ENCODE data around the gene SRCAP. TPM values are rescaled to one million over a fixed set of nuclear protein-coding genes. Genes with fewer than 3 reads are reported as not detected.

The SRCAP gene
- total and polyA plus RNA-seq, 8 donors, result 1.2 to 70.1 (median 24.6) TPM

DNA sequence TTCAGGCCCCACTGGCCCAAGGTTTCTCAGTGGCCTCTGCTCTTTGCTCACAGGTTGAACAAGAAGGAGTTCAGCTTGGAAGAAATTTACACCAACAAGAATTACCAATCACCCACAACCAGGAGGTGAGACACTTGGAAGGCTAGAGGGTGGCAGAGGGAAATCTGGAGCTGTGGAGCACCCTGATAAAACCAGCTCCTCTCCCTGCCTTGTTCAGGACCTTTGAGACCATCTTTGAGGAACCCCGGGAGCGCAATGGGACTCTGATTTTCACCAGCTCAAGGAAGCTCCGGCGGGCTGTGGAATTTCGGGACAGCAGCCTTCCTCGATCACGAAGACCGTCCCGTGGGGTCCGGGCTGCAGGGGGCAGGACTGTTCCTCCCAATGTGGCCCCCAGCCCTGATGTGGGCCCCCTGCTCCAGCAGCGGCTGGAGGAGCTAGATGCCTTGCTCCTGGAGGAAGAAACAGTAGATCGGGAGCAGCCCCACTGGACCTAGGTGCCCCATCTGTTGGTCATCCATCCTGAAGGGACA lies 43.1 kb upstream of the SRCAP start:
- peak overlapping the region in 1 of 5 donors; percentile 98 for H3K27ac ChIP-seq
- peaks cover 31 to 54% (median 47%) of the 10 kb centered on the region in 4 donors for H3K4me1 ChIP-seq
- no peaks in the 10 kb centered on the region for H3K27me3 ChIP-seq
- peaks cover 38 to 53% (median 51%) of the 10 kb centered on the region in 4 donors for H3K36me3 ChIP-seq
- H3K4me3 ChIP-seq, result no peak overlapping the region
- H3K9me3 ChIP-seq, result no peaks in the 10 kb centered on the region
- TF ChIP-seq POLR2A (IDR thresholded peaks at IDR 0.05), result no peak
- no peak for TF ChIP-seq EP300 (IDR thresholded peaks at IDR 0.05)
- no peak for TF ChIP-seq POLR2AphosphoS5 (IDR thresholded peaks at IDR 0.05)
- TF ChIP-seq, protein P1, sequence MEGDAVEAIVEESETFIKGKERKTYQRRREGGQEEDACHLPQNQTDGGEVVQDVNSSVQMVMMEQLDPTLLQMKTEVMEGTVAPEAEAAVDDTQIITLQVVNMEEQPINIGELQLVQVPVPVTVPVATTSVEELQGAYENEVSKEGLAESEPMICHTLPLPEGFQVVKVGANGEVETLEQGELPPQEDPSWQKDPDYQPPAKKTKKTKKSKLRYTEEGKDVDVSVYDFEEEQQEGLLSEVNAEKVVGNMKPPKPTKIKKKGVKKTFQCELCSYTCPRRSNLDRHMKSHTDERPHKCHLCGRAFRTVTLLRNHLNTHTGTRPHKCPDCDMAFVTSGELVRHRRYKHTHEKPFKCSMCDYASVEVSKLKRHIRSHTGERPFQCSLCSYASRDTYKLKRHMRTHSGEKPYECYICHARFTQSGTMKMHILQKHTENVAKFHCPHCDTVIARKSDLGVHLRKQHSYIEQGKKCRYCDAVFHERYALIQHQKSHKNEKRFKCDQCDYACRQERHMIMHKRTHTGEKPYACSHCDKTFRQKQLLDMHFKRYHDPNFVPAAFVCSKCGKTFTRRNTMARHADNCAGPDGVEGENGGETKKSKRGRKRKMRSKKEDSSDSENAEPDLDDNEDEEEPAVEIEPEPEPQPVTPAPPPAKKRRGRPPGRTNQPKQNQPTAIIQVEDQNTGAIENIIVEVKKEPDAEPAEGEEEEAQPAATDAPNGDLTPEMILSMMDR (IDR thresholded peaks at IDR 0.05), result no peak
- intact Hi-C loops (cut with DNase I; ENCODE audit: low total_unique reads), result loop anchor here (10.0 kb wide), 1 partner anchor 91 kb away; no protein-coding TSS in a partner anchor
- 92 to 97% (median 97%) methylated on average over 12 of the region's 12 CpGs for WGBS, 5 donors
- no peak for DNase-seq

- intact Hi-C loops (cut with DNase I; ENCODE audit: low total_unique reads), result loop anchor here (10.0 kb wide), 1 partner anchor 92 kb away; no protein-coding TSS in a partner anchor
- TF ChIP-seq POLR2AphosphoS5 (IDR thresholded peaks at IDR 0.05) (no peak), EP300 (IDR thresholded peaks at IDR 0.05) (no peak), POLR2A (IDR thresholded peaks at IDR 0.05) (no peak)
- TF ChIP-seq, protein P1 (IDR thresholded peaks at IDR 0.05), result no peak
- WGBS, 5 donors, result 93 to 96% (median 95%) methylated on average over 8 of the region's 8 CpGs
- H3K27ac ChIP-seq, result peak overlapping the region in 3 of 5 donors; percentile 96 to 99 (median 98)
- peaks cover 38 to 58% (median 56%) of the 10 kb centered on the region in 4 donors for H3K36me3 ChIP-seq
- no peak for DNase-seq
- no peaks in the 10 kb centered on the region for H3K27me3 ChIP-seq
- H3K4me3 ChIP-seq, result no peak overlapping the region
- H3K9me3 ChIP-seq, result no peaks in the 10 kb centered on the region
- peaks cover 36 to 59% (median 52%) of the 10 kb centered on the region in 4 donors for H3K4me1 ChIP-seq
These were observed 42.6 kb upstream of the SRCAP start for GRCh38 chr16:30656388-30656787.

DNA sequence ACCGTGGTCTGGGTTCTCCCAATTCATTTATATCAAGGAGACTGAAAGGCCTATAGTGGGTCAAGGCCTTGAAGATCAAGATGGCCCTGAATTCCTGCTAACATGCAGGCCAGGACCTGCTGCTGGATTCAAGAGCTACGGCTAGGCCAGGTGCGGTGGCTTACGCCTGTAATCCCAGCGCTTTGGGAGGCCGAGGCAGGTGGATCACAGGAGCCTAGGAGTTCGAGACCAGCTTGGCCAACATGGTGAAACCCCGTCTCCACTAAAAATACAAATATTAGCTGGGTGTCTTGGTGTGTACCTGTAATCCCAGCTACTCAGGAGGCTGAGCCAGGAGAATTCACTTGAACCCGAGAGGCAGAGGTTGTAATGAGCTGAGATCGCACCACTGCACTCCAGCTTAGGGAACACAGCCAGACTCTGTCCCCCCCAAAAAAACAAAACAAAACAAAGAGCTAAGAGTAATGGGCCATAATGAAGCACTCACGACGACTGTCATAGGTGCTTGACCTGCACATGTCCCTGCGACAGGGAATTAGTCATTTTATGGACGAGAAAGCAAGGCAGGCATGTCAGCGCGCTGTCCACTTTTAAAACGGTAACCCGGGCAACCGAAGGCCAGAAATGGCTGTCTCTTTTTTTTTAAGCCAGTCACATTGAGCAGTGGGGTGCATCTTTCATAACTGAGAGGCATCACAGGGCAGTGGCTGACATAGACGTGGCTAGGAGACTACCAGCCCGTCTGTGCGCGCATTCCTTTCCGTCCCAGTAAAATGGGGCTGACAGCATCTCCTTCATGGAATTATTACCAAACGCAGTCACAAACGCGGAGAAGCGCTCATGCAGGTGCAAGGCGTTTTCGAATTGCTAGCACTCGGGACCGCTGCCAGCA lies 41.8 kb upstream of the SRCAP start:
- H3K9me3 ChIP-seq, result no peaks in the 10 kb centered on the region
- TF ChIP-seq POLR2AphosphoS5 (IDR thresholded peaks at IDR 0.05) (no peak), EP300 (IDR thresholded peaks at IDR 0.05) (no peak), POLR2A (IDR thresholded peaks at IDR 0.05) (no peak)
- TF ChIP-seq, protein P1 (IDR thresholded peaks at IDR 0.05), result no peak
- DNase-seq, result no peak
- WGBS, 5 donors, result 28 to 30% (median 30%) methylated on average over 29 to 32 of the region's 32 CpGs
- H3K36me3 ChIP-seq, result peaks cover 40 to 66% (median 63%) of the 10 kb centered on the region in 4 donors
- peak overlapping the region; percentile 85 to 99 (median 96) for H3K27ac ChIP-seq
- no peaks in the 10 kb centered on the region for H3K27me3 ChIP-seq
- H3K4me1 ChIP-seq, result peaks cover 39 to 60% (median 52%) of the 10 kb centered on the region in 4 donors
- intact Hi-C loops (cut with DNase I; ENCODE audit: low total_unique reads), result loop anchor here (10.0 kb wide), 1 partner anchor 92 kb away; no protein-coding TSS in a partner anchor
- peak overlapping the region; percentile 36 to 52 (median 43) for H3K4me3 ChIP-seq

All from stomach (tissue), 9 donors.